ENCODE measurements around the gene ALLC.

DNA sequence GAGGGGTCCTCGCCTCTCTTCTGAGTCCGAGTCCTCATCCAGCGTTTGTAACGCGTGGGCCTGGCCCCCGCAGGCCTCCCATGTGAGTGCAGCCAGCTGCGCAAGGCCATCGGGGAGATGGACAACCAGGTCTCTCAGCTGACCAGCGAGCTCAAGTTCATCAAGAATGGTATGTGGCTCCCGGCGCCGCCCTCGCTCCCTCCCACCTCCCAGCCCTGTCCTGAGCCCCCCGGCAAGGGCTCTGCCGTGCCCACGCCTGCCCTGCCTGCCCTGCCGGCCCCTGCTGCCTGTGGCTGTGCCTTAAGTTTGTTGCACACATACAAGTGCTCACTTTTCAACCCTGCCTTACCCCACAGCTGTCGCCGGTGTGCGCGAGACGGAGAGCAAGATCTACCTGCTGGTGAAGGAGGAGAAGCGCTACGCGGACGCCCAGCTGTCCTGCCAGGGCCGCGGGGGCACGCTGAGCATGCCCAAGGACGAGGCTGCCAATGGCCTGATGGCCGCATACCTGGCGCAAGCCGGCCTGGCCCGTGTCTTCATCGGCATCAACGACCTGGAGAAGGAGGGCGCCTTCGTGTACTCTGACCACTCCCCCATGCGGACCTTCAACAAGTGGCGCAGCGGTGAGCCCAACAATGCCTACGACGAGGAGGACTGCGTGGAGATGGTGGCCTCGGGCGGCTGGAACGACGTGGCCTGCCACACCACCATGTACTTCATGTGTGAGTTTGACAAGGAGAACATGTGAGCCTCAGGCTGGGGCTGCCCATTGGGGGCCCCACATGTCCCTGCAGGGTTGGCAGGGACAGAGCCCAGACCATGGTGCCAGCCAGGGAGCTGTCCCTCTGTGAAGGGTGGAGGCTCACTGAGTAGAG, 14.4 kb upstream of the ALLC start:
- TF ChIP-seq, protein P1, sequence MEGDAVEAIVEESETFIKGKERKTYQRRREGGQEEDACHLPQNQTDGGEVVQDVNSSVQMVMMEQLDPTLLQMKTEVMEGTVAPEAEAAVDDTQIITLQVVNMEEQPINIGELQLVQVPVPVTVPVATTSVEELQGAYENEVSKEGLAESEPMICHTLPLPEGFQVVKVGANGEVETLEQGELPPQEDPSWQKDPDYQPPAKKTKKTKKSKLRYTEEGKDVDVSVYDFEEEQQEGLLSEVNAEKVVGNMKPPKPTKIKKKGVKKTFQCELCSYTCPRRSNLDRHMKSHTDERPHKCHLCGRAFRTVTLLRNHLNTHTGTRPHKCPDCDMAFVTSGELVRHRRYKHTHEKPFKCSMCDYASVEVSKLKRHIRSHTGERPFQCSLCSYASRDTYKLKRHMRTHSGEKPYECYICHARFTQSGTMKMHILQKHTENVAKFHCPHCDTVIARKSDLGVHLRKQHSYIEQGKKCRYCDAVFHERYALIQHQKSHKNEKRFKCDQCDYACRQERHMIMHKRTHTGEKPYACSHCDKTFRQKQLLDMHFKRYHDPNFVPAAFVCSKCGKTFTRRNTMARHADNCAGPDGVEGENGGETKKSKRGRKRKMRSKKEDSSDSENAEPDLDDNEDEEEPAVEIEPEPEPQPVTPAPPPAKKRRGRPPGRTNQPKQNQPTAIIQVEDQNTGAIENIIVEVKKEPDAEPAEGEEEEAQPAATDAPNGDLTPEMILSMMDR (conservative IDR thresholded peaks at IDR 0.05 in 1 of 2, IDR thresholded peaks at IDR 0.05 in 1 of 2; ENCODE audit: low read depth in 1 of 2, low read length in 2 of 2) = no peak
- no peak for TF ChIP-seq EZH2 (IDR thresholded peaks at IDR 0.05; ENCODE audit: low read length, missing control alignments)
